Measurements from ENCODE around the gene ALKBH5. TPM values are rescaled to one million over a fixed set of nuclear protein-coding genes. Genes with fewer than 3 reads are reported as not detected.

The ALKBH5 gene
- total and polyA plus RNA-seq, 8 donors = 53.6 to 99.6 (median 63.1) TPM

DNA sequence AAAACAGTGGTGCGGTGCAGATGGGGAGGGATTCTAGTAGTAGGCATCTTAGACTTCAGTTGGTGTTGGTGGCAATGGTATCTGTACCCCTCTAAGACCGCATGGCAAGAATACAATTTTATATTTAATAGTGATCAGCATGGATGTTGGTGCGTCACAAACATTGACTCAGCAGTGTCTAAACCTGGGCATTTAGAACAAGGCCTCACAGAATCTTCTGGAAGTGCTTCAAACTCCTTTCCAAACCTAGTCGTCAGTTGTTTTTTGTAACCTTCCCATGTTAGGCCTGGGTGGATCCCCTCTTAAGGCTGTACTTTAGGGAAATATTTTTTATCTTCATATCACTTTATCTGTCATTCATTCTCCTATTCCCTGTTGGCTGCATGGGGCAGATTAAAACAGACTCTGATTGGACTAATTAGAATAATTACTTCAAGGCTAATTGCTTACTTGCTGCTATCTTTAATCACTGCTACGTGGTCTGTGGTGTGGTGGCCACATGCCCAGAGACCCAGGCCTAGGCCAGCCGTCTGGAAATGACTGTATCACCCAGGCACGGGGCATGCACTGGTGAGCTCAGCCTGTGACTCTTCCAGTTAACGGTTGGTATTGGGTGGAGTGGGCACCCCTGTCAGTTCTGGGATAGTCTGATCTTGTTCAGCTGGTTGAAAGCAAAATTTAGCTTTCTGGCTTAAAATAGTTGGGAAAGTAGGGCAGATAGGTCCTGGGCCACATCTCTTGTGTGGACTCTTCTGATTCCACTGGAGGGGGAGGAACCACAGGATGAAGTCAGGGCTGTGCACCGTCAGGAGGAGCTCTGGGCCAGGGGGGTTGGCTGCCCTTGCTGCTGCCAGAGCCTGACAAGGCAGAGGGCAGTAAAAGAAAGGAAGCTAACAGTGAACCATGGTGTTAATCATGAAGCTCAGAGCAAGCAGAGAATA lies 4.5 kb downstream of the ALKBH5 start:
- intact Hi-C loops (cut with DNase I) = no loop called here
- DNase-seq = peak in 1 of 4 donors; percentile 34
- TF ChIP-seq, protein P1, sequence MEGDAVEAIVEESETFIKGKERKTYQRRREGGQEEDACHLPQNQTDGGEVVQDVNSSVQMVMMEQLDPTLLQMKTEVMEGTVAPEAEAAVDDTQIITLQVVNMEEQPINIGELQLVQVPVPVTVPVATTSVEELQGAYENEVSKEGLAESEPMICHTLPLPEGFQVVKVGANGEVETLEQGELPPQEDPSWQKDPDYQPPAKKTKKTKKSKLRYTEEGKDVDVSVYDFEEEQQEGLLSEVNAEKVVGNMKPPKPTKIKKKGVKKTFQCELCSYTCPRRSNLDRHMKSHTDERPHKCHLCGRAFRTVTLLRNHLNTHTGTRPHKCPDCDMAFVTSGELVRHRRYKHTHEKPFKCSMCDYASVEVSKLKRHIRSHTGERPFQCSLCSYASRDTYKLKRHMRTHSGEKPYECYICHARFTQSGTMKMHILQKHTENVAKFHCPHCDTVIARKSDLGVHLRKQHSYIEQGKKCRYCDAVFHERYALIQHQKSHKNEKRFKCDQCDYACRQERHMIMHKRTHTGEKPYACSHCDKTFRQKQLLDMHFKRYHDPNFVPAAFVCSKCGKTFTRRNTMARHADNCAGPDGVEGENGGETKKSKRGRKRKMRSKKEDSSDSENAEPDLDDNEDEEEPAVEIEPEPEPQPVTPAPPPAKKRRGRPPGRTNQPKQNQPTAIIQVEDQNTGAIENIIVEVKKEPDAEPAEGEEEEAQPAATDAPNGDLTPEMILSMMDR (IDR thresholded peaks at IDR 0.05) = no peak
- Histone ChIP-seq H3K27ac (peak overlapping the region in 1 of 2 donors; percentile 18), H3K4me1 (peaks cover 58 to 77% of the 10 kb centered on the region in 2 donors), H3K9me3 (no peaks in the 10 kb centered on the region), H3K4me3 (peak overlapping the region; percentile 94), H3K27me3 (no peaks in the 10 kb centered on the region), H3K36me3 (peaks cover 0 to 36% of the 10 kb centered on the region in 2 donors)
- no peak for ATAC-seq

DNA sequence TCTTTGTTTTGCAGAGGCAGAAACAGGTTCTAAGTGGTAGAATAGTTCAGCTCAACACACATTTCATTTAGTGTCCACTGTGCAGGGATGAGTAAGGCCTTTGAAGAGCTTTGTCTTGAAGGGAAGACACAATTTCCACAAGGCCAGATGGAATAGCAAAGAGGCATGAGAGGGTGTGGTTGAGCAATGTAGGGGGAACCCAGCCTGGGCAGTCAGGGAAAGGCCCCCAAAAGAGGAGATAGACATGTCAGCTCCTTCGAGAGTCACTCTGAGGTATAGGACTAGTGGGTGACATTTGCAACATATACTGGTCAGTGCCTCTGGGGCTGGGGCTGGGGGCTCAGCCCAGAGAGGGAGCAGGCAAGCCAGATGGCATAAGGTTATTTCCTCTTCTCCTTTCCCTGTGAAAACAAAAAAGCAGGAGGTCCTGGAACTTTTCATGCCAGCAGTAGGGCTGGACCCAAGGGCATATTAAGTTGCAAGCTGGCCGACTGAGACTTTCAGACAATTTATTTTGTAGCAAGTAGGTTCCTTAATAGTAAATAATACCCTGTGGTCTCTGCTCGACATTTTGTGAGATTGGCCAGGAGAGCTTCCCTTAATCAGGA lies 7.1 kb downstream of the ALKBH5 start:
- Histone ChIP-seq H3K27me3 (no peaks in the 10 kb centered on the region), H3K36me3 (peaks cover 0 to 59% of the 10 kb centered on the region in 2 donors), H3K27ac (peak overlapping the region; percentile 20 to 39), H3K4me3 (no peak overlapping the region), H3K4me1 (peaks cover 50 to 76% of the 10 kb centered on the region in 2 donors), H3K9me3 (no peaks in the 10 kb centered on the region)
- TF ChIP-seq, protein P1 (IDR thresholded peaks at IDR 0.05) = no peak
- no peak for ATAC-seq
- intact Hi-C loops (cut with DNase I) = no loop called here
- DNase-seq = no peak

DNA sequence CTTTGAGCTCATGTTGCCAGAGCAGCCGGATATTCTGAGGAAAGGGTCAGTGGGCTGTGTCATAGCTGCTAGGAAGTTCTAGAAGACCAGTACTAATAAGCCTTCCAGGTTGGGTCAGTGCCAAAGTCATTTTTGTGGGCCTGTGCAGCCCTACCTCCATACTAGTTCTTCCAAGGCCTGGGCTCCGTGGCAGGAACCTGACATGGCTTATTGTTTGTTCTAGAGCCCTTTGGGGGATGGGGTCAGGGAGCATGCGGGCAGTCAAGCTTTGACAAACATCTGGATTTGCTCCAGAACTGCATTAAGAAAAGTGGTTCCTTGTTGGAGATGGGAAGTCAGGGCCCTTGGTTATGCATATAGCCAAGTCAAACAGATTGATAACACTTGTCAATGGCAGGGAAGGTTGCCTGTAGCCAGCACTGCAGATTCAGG lies 7.6 kb downstream of the ALKBH5 start:
- H3K4me1 ChIP-seq = peaks cover 46 to 71% of the 10 kb centered on the region in 2 donors
- DNase-seq = peak in 1 of 4 donors; percentile 35
- H3K9me3 ChIP-seq = no peaks in the 10 kb centered on the region

DNA sequence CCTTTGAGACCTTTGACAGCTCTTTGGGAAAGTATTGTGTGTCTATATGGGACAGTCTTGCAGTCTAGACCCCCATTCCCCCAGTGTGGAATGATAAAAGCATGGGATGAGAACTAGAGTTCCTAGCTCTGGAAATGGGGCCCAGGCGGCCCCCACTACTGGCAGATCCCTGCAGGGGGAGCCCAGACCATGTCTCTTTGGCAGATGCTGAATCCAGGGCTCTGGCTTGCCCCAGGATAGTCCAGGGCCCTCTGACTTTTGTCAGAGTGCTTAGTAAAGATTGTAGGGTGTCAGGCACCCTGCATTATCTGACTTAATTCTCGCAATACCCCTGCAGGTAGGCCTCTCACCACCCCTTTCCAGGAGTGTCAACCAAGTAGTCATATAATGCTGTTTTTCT lies 8.3 kb downstream of the ALKBH5 start:
- Histone ChIP-seq H3K9me3 (no peaks in the 10 kb centered on the region), H3K27me3 (no peaks in the 10 kb centered on the region), H3K4me1 (peaks cover 40 to 64% of the 10 kb centered on the region in 2 donors), H3K36me3 (peaks cover 0 to 71% of the 10 kb centered on the region in 2 donors), H3K27ac (peak overlapping the region in 1 of 2 donors; percentile 39), H3K4me3 (no peak overlapping the region)
- intact Hi-C loops (cut with DNase I) = no loop called here
- TF ChIP-seq, protein P1 (IDR thresholded peaks at IDR 0.05) = no peak
- ATAC-seq (no peak), DNase-seq (no peak)

More for the DNA sequence above, 7.6 kb downstream of the ALKBH5 start:
- no peaks in the 10 kb centered on the region for H3K27me3 ChIP-seq
- ATAC-seq = peak; percentile 46
- H3K27ac ChIP-seq = peak overlapping the region; percentile 10 to 39
- intact Hi-C loops (cut with DNase I) = no loop called here
- H3K4me3 ChIP-seq = no peak overlapping the region
- TF ChIP-seq, protein P1 (IDR thresholded peaks at IDR 0.05) = no peak
- H3K36me3 ChIP-seq = peaks cover 0 to 64% of the 10 kb centered on the region in 2 donors

DNA sequence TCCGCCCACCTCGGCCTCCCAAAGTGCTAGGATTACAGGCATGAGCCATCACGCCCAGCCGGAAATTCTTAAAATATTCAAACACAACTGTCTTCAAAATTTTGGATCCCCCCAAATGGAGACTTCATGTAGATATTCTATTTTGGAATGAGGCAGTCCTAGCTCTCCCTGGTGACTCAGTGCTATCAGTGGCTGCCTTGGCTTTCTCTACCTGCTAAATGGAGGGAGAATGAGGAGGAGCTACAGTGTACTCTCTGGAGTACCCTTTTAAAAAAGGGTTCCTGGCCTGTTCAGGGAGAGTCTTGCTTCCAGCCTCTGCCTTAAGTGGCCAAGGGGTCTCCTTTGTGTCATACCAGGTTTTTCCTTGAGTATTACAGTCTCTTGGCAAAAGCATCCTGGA lies 10.8 kb downstream of the ALKBH5 start:
- H3K36me3 ChIP-seq = peaks cover 0 to 77% of the 10 kb centered on the region in 2 donors
- no peak overlapping the region for H3K27ac ChIP-seq
- TF ChIP-seq, protein P1 (IDR thresholded peaks at IDR 0.05) = no peak
- no peaks in the 10 kb centered on the region for H3K9me3 ChIP-seq
- intact Hi-C loops (cut with DNase I) = no loop called here
- H3K27me3 ChIP-seq = no peaks in the 10 kb centered on the region
- peaks cover 22 to 59% of the 10 kb centered on the region in 2 donors for H3K4me1 ChIP-seq
- H3K4me3 ChIP-seq = no peak overlapping the region
- no peak for ATAC-seq
- no peak for DNase-seq
